ENCODE data around the gene EML1.

DNA sequence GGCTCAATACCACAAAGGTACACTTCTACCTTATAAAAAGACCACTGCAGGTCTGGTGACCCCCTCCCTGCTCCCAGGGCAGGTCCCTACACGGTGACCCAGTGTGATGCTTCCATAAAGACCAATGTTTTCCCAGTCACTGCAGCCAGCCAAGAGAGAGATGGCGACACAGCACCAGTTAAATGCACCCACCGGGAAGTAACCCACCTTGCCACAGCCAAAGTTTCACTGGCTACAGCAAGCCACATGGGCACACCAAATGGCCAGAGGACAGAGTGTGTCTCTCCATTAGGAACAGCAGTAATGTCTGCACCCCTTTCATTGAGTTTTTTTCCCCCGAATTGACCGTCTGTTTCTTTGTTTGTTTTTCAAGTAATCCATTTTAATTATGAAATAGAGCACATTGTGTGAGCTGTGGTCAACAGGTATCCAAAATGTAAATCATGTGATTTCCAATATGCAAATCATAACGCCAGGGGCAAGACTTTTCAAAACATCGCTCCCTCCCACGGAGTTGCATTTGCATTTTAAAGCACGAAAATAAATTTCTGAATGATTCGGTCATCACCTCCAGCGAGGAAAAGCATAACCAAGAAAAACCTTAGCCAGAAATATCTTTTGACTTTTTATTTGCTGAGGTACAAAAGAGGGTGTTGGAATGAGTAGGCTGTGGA lies 48.9 kb upstream of the EML1 start:
- TF ChIP-seq, protein P1, sequence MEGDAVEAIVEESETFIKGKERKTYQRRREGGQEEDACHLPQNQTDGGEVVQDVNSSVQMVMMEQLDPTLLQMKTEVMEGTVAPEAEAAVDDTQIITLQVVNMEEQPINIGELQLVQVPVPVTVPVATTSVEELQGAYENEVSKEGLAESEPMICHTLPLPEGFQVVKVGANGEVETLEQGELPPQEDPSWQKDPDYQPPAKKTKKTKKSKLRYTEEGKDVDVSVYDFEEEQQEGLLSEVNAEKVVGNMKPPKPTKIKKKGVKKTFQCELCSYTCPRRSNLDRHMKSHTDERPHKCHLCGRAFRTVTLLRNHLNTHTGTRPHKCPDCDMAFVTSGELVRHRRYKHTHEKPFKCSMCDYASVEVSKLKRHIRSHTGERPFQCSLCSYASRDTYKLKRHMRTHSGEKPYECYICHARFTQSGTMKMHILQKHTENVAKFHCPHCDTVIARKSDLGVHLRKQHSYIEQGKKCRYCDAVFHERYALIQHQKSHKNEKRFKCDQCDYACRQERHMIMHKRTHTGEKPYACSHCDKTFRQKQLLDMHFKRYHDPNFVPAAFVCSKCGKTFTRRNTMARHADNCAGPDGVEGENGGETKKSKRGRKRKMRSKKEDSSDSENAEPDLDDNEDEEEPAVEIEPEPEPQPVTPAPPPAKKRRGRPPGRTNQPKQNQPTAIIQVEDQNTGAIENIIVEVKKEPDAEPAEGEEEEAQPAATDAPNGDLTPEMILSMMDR (CRISPR knock-in tag; IDR thresholded peaks at IDR 0.05), result peak; percentile 27; the same call in 1 of the 2 replicates
- no peak for TF ChIP-seq MYC (CRISPR knock-in tag; IDR thresholded peaks at IDR 0.05; ENCODE audit: borderline replicate concordance)
